GM12878 (cell line): Measurements from ENCODE around the gene ZNF69. TPM values are rescaled to one million over a fixed set of nuclear protein-coding genes. Genes with fewer than 3 reads are reported as not detected.

Source experiments
- CHD2 ChIP-seq: IDR thresholded peaks from 2 replicates; pipeline ENCODE4 v1.6.1; 2011; ENCODE audit warnings: low read depth, low read length, improper control_type of control experiment, borderline replicate concordance
- KLF5 ChIP-seq: fragments of 450-650 bp; IDR thresholded peaks from 2 replicates; pipeline ENCODE4 v1.6.1; 2014; ENCODE audit warnings: mild to moderate bottlenecking; ENCODE audit not compliant: partially characterized antibody
- POLR2A ChIP-seq: IDR thresholded peaks from 2 replicates; pipeline ENCODE4 v1.6.1; 2011; ENCODE audit warnings: low read depth, mild to moderate bottlenecking, low read length
- POLR2AphosphoS5 ChIP-seq: IDR thresholded peaks from 2 replicates; pipeline ENCODE4 v1.6.1; 2011; ENCODE audit warnings: mild to moderate bottlenecking, low read length, inconsistent platforms
- ZNF207 ChIP-seq: fragments of 450-650 bp; IDR thresholded peaks from 2 replicates; pipeline ENCODE4 v1.6.1; 2014; ENCODE audit warnings: antibody characterized with exemption, mild to moderate bottlenecking, borderline replicate concordance
- ZNF217 ChIP-seq: fragments of 450-650 bp; IDR thresholded peaks from 2 replicates; pipeline ENCODE4 v1.6.1; 2017; ENCODE audit warnings: antibody characterized with exemption, mild to moderate bottlenecking
- polyA plus RNA-seq, 11 experiments: library from polyadenylated mRNA; depleted of rRNA in 4 of 11; unstranded in 6 of 11; stranded (reverse) in 5 of 11; fragments of >200 nt; fragmentation: Nextera tagmentation in 4 of 11; fragmentation: Illumina TruSeq in 1 of 11; extraction: Ambion mirVana in 4 of 11; extraction: Trizol in 1 of 11; gene quantifications; 1 replicate in 1 of 11; 2 replicates in 10 of 11; pipeline versions ENCODE4 v1.2.1 to v1.2.3, GENCODE V29; 2011 to 2016; ENCODE audit warnings: inconsistent platforms in 2 of 11, missing spikeins in 2 of 11, low read depth in 1 of 11
- total RNA-seq, 4 experiments: library from RNA; depleted of rRNA in 3 of 4; stranded (reverse); fragments of >200 nt in 3 of 4; fragmentation: Illumina TruSeq in 1 of 4; extraction: Trizol in 1 of 4; gene quantifications; 2 replicates each; pipeline versions ENCODE4 v1.2.1 to v1.2.3, GENCODE V29; 2013 to 2021
- TF ChIP-seq, protein P1 (sequence below): IDR thresholded peaks from 2 replicates; pipeline ENCODE4 v1.6.1; 2011; ENCODE audit warnings: borderline replicate concordance, low read depth, mild to moderate bottlenecking, moderate library complexity, low read length; ENCODE audit not compliant: insufficient read depth, poor library complexity, severe bottlenecking
- TF ChIP-seq, protein P2 (sequence below): IDR thresholded peaks from 2 replicates; pipeline ENCODE4 v1.6.1; 2011; ENCODE audit warnings: mild to moderate bottlenecking, low read depth, low read length, moderate library complexity; ENCODE audit not compliant: insufficient replicate concordance
- TF ChIP-seq, protein P3 (sequence below): fragments of 450-650 bp; IDR thresholded peaks from 2 replicates; pipeline ENCODE4 v1.6.1; 2017; ENCODE audit warnings: mild to moderate bottlenecking

The ZNF69 gene
- total and polyA plus RNA-seq, 10 of the 15 experiments (the other 5 are each of a cell fraction or from before 2014, with no cell fraction given) = 0.15 to 0.63 (median 0.49) TPM

DNA sequence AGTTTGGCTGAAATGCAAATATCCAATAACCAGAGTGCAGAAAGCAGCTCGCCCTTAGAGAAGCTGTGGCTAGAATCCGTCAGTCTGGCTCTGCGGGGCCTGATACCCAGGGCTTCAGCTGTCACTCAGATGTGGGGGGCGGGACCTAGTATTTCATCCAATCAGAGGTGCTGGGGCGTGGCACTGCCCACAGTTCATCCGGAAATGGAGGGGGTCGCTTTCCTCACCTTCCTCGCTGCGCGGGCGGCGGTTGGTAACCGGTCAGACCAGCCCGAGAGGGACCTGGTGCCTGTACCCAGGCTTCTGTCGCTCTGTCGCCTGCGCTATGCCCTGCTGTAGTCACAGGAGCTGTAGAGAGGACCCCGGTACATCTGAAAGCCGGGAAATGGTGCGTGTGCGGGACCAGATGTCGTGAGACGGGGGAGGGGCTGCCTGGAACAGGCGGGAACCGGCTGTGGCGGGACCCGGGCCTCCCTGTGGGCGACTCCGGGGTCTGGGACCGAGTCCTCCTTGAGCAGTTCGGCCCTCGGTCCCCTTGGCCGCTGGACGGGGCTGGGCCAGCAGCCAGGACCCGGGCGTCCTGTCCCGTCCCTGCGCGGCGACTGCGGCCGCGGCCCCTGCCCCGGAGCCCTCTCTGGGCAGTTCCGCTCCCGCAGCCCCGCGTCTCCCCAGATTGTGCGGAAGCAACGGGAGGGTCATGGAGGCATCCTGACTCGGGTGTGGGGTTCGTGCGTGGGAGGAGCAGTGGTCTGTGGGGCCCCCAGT is 37.5 kb downstream of the ZNF69 start, which contains the start of gene ZNF700 (continued):
- TF ChIP-seq, protein P1, sequence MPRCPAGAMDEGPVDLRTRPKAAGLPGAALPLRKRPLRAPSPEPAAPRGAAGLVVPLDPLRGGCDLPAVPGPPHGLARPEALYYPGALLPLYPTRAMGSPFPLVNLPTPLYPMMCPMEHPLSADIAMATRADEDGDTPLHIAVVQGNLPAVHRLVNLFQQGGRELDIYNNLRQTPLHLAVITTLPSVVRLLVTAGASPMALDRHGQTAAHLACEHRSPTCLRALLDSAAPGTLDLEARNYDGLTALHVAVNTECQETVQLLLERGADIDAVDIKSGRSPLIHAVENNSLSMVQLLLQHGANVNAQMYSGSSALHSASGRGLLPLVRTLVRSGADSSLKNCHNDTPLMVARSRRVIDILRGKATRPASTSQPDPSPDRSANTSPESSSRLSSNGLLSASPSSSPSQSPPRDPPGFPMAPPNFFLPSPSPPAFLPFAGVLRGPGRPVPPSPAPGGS = no peak
- TF ChIP-seq KLF5 = peak; percentile 37
- TF ChIP-seq POLR2A = peak; percentile 96
- TF ChIP-seq, protein P2, sequence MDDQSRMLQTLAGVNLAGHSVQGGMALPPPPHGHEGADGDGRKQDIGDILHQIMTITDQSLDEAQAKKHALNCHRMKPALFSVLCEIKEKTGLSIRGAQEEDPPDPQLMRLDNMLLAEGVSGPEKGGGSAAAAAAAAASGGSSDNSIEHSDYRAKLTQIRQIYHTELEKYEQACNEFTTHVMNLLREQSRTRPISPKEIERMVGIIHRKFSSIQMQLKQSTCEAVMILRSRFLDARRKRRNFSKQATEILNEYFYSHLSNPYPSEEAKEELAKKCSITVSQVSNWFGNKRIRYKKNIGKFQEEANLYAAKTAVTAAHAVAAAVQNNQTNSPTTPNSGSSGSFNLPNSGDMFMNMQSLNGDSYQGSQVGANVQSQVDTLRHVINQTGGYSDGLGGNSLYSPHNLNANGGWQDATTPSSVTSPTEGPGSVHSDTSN = peak; percentile 97
- 0 out of 2 replicates have a peak, but pooled peaks have one; percentile 19 for TF ChIP-seq ZNF207
- TF ChIP-seq, protein P3, sequence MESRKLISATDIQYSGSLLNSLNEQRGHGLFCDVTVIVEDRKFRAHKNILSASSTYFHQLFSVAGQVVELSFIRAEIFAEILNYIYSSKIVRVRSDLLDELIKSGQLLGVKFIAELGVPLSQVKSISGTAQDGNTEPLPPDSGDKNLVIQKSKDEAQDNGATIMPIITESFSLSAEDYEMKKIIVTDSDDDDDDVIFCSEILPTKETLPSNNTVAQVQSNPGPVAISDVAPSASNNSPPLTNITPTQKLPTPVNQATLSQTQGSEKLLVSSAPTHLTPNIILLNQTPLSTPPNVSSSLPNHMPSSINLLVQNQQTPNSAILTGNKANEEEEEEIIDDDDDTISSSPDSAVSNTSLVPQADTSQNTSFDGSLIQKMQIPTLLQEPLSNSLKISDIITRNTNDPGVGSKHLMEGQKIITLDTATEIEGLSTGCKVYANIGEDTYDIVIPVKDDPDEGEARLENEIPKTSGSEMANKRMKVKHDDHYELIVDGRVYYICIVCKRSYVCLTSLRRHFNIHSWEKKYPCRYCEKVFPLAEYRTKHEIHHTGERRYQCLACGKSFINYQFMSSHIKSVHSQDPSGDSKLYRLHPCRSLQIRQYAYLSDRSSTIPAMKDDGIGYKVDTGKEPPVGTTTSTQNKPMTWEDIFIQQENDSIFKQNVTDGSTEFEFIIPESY = no peak
- no peak; the same call in 1 of the 2 replicates for TF ChIP-seq ZNF217
- TF ChIP-seq POLR2AphosphoS5 = peak; percentile 96
- TF ChIP-seq CHD2 = peak; percentile 80
